HEK293T (cell line): ENCODE measurements around the gene HEATR5A.

Experiments used
- CTCF ChIA-PET: fragments of 350-600 bp; formaldehyde crosslinking; extraction: SDS; loops from one replicate; lab custom pipeline; 2021; ENCODE audit warnings: antibody characterized with exemption, inconsistent platforms; lab: Yijun Ruan, JAX
- POLR2A ChIA-PET: fragments of 350-600 bp; formaldehyde crosslinking; extraction: SDS; loops from one replicate; lab custom pipeline; 2020; ENCODE audit warnings: antibody characterized with exemption, inconsistent platforms; lab: Yijun Ruan, JAX
- DNase-seq: peaks from one replicate; pipeline ENCODE4 v3.0.0; 2012; ENCODE audit warnings: mixed read lengths; ENCODE audit errors: extremely low spot score
- ARNT ChIP-seq: fragments of 450-650 bp; IDR thresholded peaks from 2 replicates; pipeline ENCODE4 v1.6.1; 2017; ENCODE audit warnings: mild to moderate bottlenecking
- BHLHE40 ChIP-seq: fragments of 450-650 bp; IDR thresholded peaks from 2 replicates; pipeline ENCODE4 v1.6.1; 2016; ENCODE audit warnings: mild to moderate bottlenecking, moderate library complexity, borderline replicate concordance
- CTBP1 ChIP-seq: fragments of 450-650 bp; IDR thresholded peaks from 2 replicates; pipeline ENCODE4 v1.6.1; 2016; ENCODE audit warnings: borderline replicate concordance
- ELF4 ChIP-seq: fragments of 450-650 bp; IDR thresholded peaks from 2 replicates; pipeline ENCODE4 v1.6.1; 2017; ENCODE audit warnings: antibody characterized with exemption
- FOXA1 ChIP-seq: fragments of 450-650 bp; IDR thresholded peaks from 2 replicates; pipeline ENCODE4 v1.6.1; 2016; ENCODE audit warnings: mild to moderate bottlenecking
- FOXK2 ChIP-seq: fragments of 450-650 bp; IDR thresholded peaks from 2 replicates; pipeline ENCODE4 v1.6.1; 2016; ENCODE audit warnings: mild to moderate bottlenecking
- FOXM1 ChIP-seq: fragments of 450-650 bp; IDR thresholded peaks from 2 replicates; pipeline ENCODE4 v1.6.1; 2017; ENCODE audit warnings: mild to moderate bottlenecking, borderline replicate concordance
- HDGF ChIP-seq: fragments of 450-650 bp; IDR thresholded peaks from 2 replicates; pipeline ENCODE4 v1.6.1; 2017; ENCODE audit warnings: antibody characterized with exemption, borderline replicate concordance
- L3MBTL2 ChIP-seq: fragments of 450-650 bp; conservative IDR thresholded peaks from 2 replicates; pipeline ENCODE4 v1.6.1; 2016; ENCODE audit warnings: mild to moderate bottlenecking
- LEF1 ChIP-seq: fragments of 450-650 bp; IDR thresholded peaks from 2 replicates; pipeline ENCODE4 v1.6.1; 2017; ENCODE audit warnings: mild to moderate bottlenecking, borderline replicate concordance
- NFRKB ChIP-seq: fragments of 450-650 bp; IDR thresholded peaks from 2 replicates; pipeline ENCODE4 v1.6.1; 2016; ENCODE audit warnings: mild to moderate bottlenecking, moderate library complexity
- PKNOX1 ChIP-seq: fragments of 450-650 bp; IDR thresholded peaks from 2 replicates; pipeline ENCODE4 v1.6.1; 2016
- SP1 ChIP-seq: fragments of 450-650 bp; IDR thresholded peaks from 2 replicates; pipeline ENCODE4 v1.6.1; 2017
- SUZ12 ChIP-seq: fragments of 450-650 bp; IDR thresholded peaks from 2 replicates; pipeline ENCODE4 v1.6.1; 2016; ENCODE audit warnings: mild to moderate bottlenecking
- TARDBP ChIP-seq: fragments of 450-650 bp; IDR thresholded peaks from 2 replicates; pipeline ENCODE4 v1.6.1; 2016
- ZNF384 ChIP-seq: fragments of 450-650 bp; IDR thresholded peaks from 2 replicates; pipeline ENCODE4 v1.6.1; 2016

Gene HEATR5A

GRCh38 chr14:31297701-31298344 lies 122.5 kb downstream of the HEATR5A start:
- POLR2A ChIA-PET = no interaction called here

GRCh38 chr14:31297112-31297511 lies 123.2 kb downstream of the HEATR5A start:
- CTCF ChIA-PET = no interaction called here
- POLR2A ChIA-PET = no interaction called here

More at GRCh38 chr14:31297701-31298344, 122.5 kb downstream of the HEATR5A start:
- no peak for TF ChIP-seq ARNT
- no peak for TF ChIP-seq SUZ12
- CTCF ChIA-PET = no interaction called here
- no peak for DNase-seq

GRCh38 chr14:31294746-31295405 lies 125.5 kb downstream of the HEATR5A start:
- POLR2A ChIA-PET = no interaction called here
- DNase-seq = no peak
- CTCF ChIA-PET = interaction anchor here (0.7 kb wide), 1 partner anchor 956 kb away, joined by 3 read pairs; no protein-coding TSS in a partner anchor
- TF ChIP-seq ARNT = no peak
- TF ChIP-seq SP1 = no peak
- no peak for TF ChIP-seq FOXK2
- TF ChIP-seq ELF4 = no peak
- no peak for TF ChIP-seq PKNOX1

More at GRCh38 chr14:31297112-31297511, 123.2 kb downstream of the HEATR5A start:
- DNase-seq = no peak
- TF ChIP-seq NFRKB (no peak), ARNT (no peak), HDGF (no peak), BHLHE40 (no peak), CTBP1 (no peak), SUZ12 (no peak), SP1 (no peak), TARDBP (no peak), LEF1 (no peak), ELF4 (no peak), PKNOX1 (no peak), FOXA1 (no peak), FOXK2 (no peak), FOXM1 (no peak), ZNF384 (no peak), L3MBTL2 (no peak)

- ChIA-PET POLR2A (no interaction called here), CTCF (no interaction called here)
- no peak for DNase-seq
- TF ChIP-seq SUZ12 (no peak), ZNF384 (no peak), LEF1 (no peak), BHLHE40 (no peak), CTBP1 (no peak)
Observed at GRCh38 chr14:31292937-31293616, 127.3 kb downstream of the HEATR5A start.

- ChIA-PET POLR2A (no interaction called here), CTCF (no interaction called here)
- no peak for TF ChIP-seq PKNOX1
- TF ChIP-seq BHLHE40 = no peak
- no peak for TF ChIP-seq ARNT
- DNase-seq = no peak
Observed at GRCh38 chr14:31291210-31291609, 129.1 kb downstream of the HEATR5A start.

- DNase-seq = no peak
- ChIA-PET CTCF (no interaction called here), POLR2A (no interaction called here)
- TF ChIP-seq ELF4 (no peak), CTBP1 (no peak), FOXK2 (no peak), TARDBP (no peak), ARNT (no peak), FOXM1 (no peak), NFRKB (no peak), HDGF (no peak), SP1 (no peak), ZNF384 (no peak), BHLHE40 (no peak), PKNOX1 (no peak)
Observed at GRCh38 chr14:31287294-31287972, 132.9 kb downstream of the HEATR5A start.
